HUES64 (cell line): ENCODE measurements around the gene HSPA12A.
"Not testable (repeated sequence)": the region's sequence is repeated elsewhere in the genome, so short reads cannot be mapped to it uniquely, and the experiment has no call there.

Experiments used
- H3K27ac ChIP-seq: 2 replicates; pipeline ENCODE4 v1.7.0; 2013; ENCODE audit warnings: low read depth, low read length, inconsistent platforms
- H3K27me3 ChIP-seq: 2 replicates; pipeline ENCODE4 v1.6.1; 2013; ENCODE audit warnings: mild to moderate bottlenecking, low read length; ENCODE audit not compliant: insufficient read depth
- H3K36me3 ChIP-seq: 2 replicates; pipeline ENCODE4 v1.6.1; 2013; ENCODE audit warnings: mild to moderate bottlenecking, low read length; ENCODE audit not compliant: insufficient read depth
- H3K4me1 ChIP-seq: 2 replicates; pipeline ENCODE4 v1.6.1; 2013; ENCODE audit warnings: mild to moderate bottlenecking, low read length, moderate library complexity; ENCODE audit not compliant: insufficient read depth
- H3K4me3 ChIP-seq: 2 replicates; pipeline ENCODE4 v1.5.1; 2013; ENCODE audit warnings: mild to moderate bottlenecking, low read length, moderate library complexity
- H3K9ac ChIP-seq: 2 replicates; pipeline ENCODE4 v1.6.1; 2013; ENCODE audit warnings: mild to moderate bottlenecking, low read depth, low read length
- H3K9me3 ChIP-seq: 2 replicates; pipeline ENCODE4 v1.6.1; 2013; ENCODE audit warnings: low read depth, low read length; ENCODE audit not compliant: insufficient read depth
- WGBS: fragments of 150-250, 120-280 bp; methylation state at CpG from one replicate; pipeline ENCODE4 v1.1.7; 2013; ENCODE audit warnings: missing lambda C conversion rate; 5-methylcytosine and 5-hydroxymethylcytosine counted together

HSPA12A gene

GRCh38 chr10:116712519-116712918, 29.8 kb downstream of the HSPA12A start:
- H3K36me3 ChIP-seq, result no peaks in the 10 kb centered on the region
- WGBS, result 89% methylated on average over 2 of the region's 3 CpGs
- H3K27ac ChIP-seq, result no peak overlapping the region
- no peak overlapping the region for H3K9ac ChIP-seq
- no peaks in the 10 kb centered on the region for H3K9me3 ChIP-seq
- H3K27me3 ChIP-seq, result no peaks in the 10 kb centered on the region
- H3K4me3 ChIP-seq, result no peak overlapping the region
- 0 out of 2 replicates have a peak, but pooled peaks cover 3% of the 10 kb centered on the region for H3K4me1 ChIP-seq

GRCh38 chr10:116711803-116712202, 30.6 kb downstream of the HSPA12A start:
- not testable (repeated sequence) for H3K36me3 ChIP-seq, H3K9ac ChIP-seq, H3K27me3 ChIP-seq, H3K27ac ChIP-seq, H3K9me3 ChIP-seq, H3K4me3 ChIP-seq, H3K4me1 ChIP-seq
- 98% methylated on average over 7 of the region's 10 CpGs for WGBS

- 94% methylated on average over 4 of the region's 4 CpGs for WGBS
- H3K9ac ChIP-seq, result no peak overlapping the region
- no peak overlapping the region for H3K4me3 ChIP-seq
- H3K9me3 ChIP-seq, result no peaks in the 10 kb centered on the region
- no peaks in the 10 kb centered on the region for H3K27me3 ChIP-seq
- peaks cover 13% of the 10 kb centered on the region for H3K4me1 ChIP-seq
- H3K27ac ChIP-seq, result no peak overlapping the region
- H3K36me3 ChIP-seq, result no peaks in the 10 kb centered on the region
Observed at GRCh38 chr10:116710076-116710475, 32.3 kb downstream of the HSPA12A start.

- Histone ChIP-seq H3K27ac (no peak overlapping the region), H3K4me3 (no peak overlapping the region), H3K9me3 (no peaks in the 10 kb centered on the region), H3K9ac (no peak overlapping the region), H3K27me3 (no peaks in the 10 kb centered on the region), H3K4me1 (peaks cover 13% of the 10 kb centered on the region), H3K36me3 (no peaks in the 10 kb centered on the region)
- WGBS, result 98% methylated on average over 4 of the region's 4 CpGs
Observed at GRCh38 chr10:116708877-116709276, 33.5 kb downstream of the HSPA12A start.

GRCh38 chr10:116708391-116708821, 34.0 kb downstream of the HSPA12A start:
- H3K4me3 ChIP-seq, result no peak overlapping the region
- H3K27me3 ChIP-seq, result no peaks in the 10 kb centered on the region
- WGBS, result 100% methylated on average over 1 of the region's 2 CpGs
- no peak overlapping the region for H3K9ac ChIP-seq
- peaks cover 13% of the 10 kb centered on the region for H3K4me1 ChIP-seq
- no peaks in the 10 kb centered on the region for H3K9me3 ChIP-seq
- H3K36me3 ChIP-seq, result no peaks in the 10 kb centered on the region
- H3K27ac ChIP-seq, result no peak overlapping the region

GRCh38 chr10:116707981-116708380, 34.4 kb downstream of the HSPA12A start:
- H3K9me3 ChIP-seq, result no peaks in the 10 kb centered on the region
- H3K4me3 ChIP-seq, result no peak overlapping the region
- H3K9ac ChIP-seq, result no peak overlapping the region
- WGBS, result 93% methylated on average over 14 of the region's 14 CpGs
- no peaks in the 10 kb centered on the region for H3K36me3 ChIP-seq
- H3K4me1 ChIP-seq, result peaks cover 13% of the 10 kb centered on the region
- no peaks in the 10 kb centered on the region for H3K27me3 ChIP-seq
- H3K27ac ChIP-seq, result no peak overlapping the region

- no peaks in the 10 kb centered on the region for H3K36me3 ChIP-seq
- no peak overlapping the region for H3K9ac ChIP-seq
- 92% methylated on average over 9 of the region's 9 CpGs for WGBS
- H3K4me1 ChIP-seq, result peaks cover 13% of the 10 kb centered on the region
- H3K9me3 ChIP-seq, result no peaks in the 10 kb centered on the region
- no peak overlapping the region for H3K27ac ChIP-seq
- no peak overlapping the region for H3K4me3 ChIP-seq
- H3K27me3 ChIP-seq, result no peaks in the 10 kb centered on the region
Observed at GRCh38 chr10:116706281-116706680, 36.1 kb downstream of the HSPA12A start.

GRCh38 chr10:116705498-116705897, 36.9 kb downstream of the HSPA12A start:
- Histone ChIP-seq H3K4me3 (no peak overlapping the region), H3K9ac (no peak overlapping the region), H3K36me3 (no peaks in the 10 kb centered on the region), H3K27ac (no peak overlapping the region), H3K9me3 (no peaks in the 10 kb centered on the region), H3K27me3 (no peaks in the 10 kb centered on the region), H3K4me1 (peaks cover 13% of the 10 kb centered on the region)
- WGBS, result 91% methylated on average over 7 of the region's 7 CpGs

- Histone ChIP-seq H3K36me3 (no peaks in the 10 kb centered on the region), H3K4me1 (peaks cover 14% of the 10 kb centered on the region), H3K27ac (no peak overlapping the region), H3K9ac (no peak overlapping the region), H3K27me3 (no peaks in the 10 kb centered on the region), H3K4me3 (no peak overlapping the region), H3K9me3 (no peaks in the 10 kb centered on the region)
- WGBS, result 91% methylated on average over 11 of the region's 11 CpGs
Observed at GRCh38 chr10:116704926-116705325, 37.4 kb downstream of the HSPA12A start.

GRCh38 chr10:116702165-116702564, 40.2 kb downstream of the HSPA12A start:
- Histone ChIP-seq H3K9ac (no peak overlapping the region), H3K9me3 (no peaks in the 10 kb centered on the region), H3K36me3 (no peaks in the 10 kb centered on the region), H3K4me1 (peaks cover 11% of the 10 kb centered on the region), H3K27ac (no peak overlapping the region), H3K27me3 (no peaks in the 10 kb centered on the region), H3K4me3 (no peak overlapping the region)
- 88% methylated on average over 9 of the region's 9 CpGs for WGBS

GRCh38 chr10:116699471-116700150, 42.8 kb downstream of the HSPA12A start:
- no peak overlapping the region for H3K27ac ChIP-seq
- no peaks in the 10 kb centered on the region for H3K27me3 ChIP-seq
- no peak overlapping the region for H3K4me3 ChIP-seq
- H3K9me3 ChIP-seq, result no peaks in the 10 kb centered on the region
- 69% methylated on average over 5 of the region's 5 CpGs for WGBS
- peaks cover 7% of the 10 kb centered on the region; the same call in 1 of the 2 replicates for H3K4me1 ChIP-seq
- H3K36me3 ChIP-seq, result no peaks in the 10 kb centered on the region
- no peak overlapping the region for H3K9ac ChIP-seq

GRCh38 chr10:116699049-116699448, 43.3 kb downstream of the HSPA12A start:
- Histone ChIP-seq H3K4me1 (peaks cover 11% of the 10 kb centered on the region), H3K27ac (no peak overlapping the region), H3K27me3 (no peaks in the 10 kb centered on the region), H3K4me3 (no peak overlapping the region), H3K9me3 (no peaks in the 10 kb centered on the region), H3K9ac (no peak overlapping the region), H3K36me3 (no peaks in the 10 kb centered on the region)
- 91% methylated on average over 9 of the region's 9 CpGs for WGBS
